K562 (cell line): ENCODE results near the gene DDAH1. TPM values are rescaled to one million over a fixed set of nuclear protein-coding genes. Genes with fewer than 3 reads are reported as not detected.

Experiments used
- ATAC-seq: fragments of 200-7000 bp; cut with Tn5 transposase; 3 replicates; pipeline ENCODE4 v1.9.1; 2020; ENCODE audit warnings: moderate library complexity
- BruUV-seq: library from RNA; stranded (reverse); fragments of 400-500 nt; replicated peaks from 2 replicates; lab custom pipeline; 2021; lab: Mats Ljungman, UMichigan
- CTCF ChIA-PET: fragments of 300-600 bp; formaldehyde crosslinking; extraction: SDS; loops from one replicate; lab custom pipeline; 2021; ENCODE audit warnings: low intra/inter-chr PET ratio; lab: Yijun Ruan, JAX
- POLR2A ChIA-PET: fragments of 300-600, 350-650 bp; sonication (Branson Sonifier 250); formaldehyde crosslinking; extraction: SDS; loops from one replicate; lab custom pipeline; 2021; ENCODE audit warnings: antibody characterized with exemption, inconsistent platforms; lab: Yijun Ruan, JAX
- DNase-seq, 4 experiments: peaks; one replicate each; pipeline versions ENCODE4 v3.0.0 to v3.0.0-alpha.2; 2011 to 2018; ENCODE audit warnings: low spot score in 3 of 4, mixed read lengths in 3 of 4; ENCODE audit errors: extremely low read depth in 1 of 4
- FAIRE-seq: peaks from 2 replicates; lab custom pipeline; 2011; peaks lifted over from hg19 to GRCh38; lab: Jason Lieb, UNC
- H2AFZ ChIP-seq: 2 replicates; pipeline ENCODE4 v1.6.0; 2011; ENCODE audit warnings: low read depth, low read length, control low read depth, inconsistent platforms
- H3K27ac ChIP-seq: fragments of 200-600 bp; 3 replicates; pipeline ENCODE4 v1.8.0; 2011; ENCODE audit warnings: low read depth, mild to moderate bottlenecking, control low read depth, inconsistent platforms, low read length, moderate library complexity, mixed read lengths; ENCODE audit errors: extremely low read depth
- H3K27me3 ChIP-seq, 2 experiments: fragments of 300-600 bp in 1 of 2; 2 replicates in 1 of 2; 3 replicates in 1 of 2; pipeline versions ENCODE4 v1.6.0 to v1.8.0; 2011; ENCODE audit warnings: inconsistent platforms in 2 of 2, low read length in 2 of 2, mild to moderate bottlenecking in 1 of 2, mixed read lengths in 1 of 2, moderate library complexity in 1 of 2; ENCODE audit not compliant: control insufficient read depth in 2 of 2, insufficient read depth in 2 of 2
- H3K36me3 ChIP-seq: fragments of 300-600 bp; 3 replicates; pipeline ENCODE4 v1.8.0; 2011; ENCODE audit warnings: mild to moderate bottlenecking, low read length, inconsistent platforms; ENCODE audit not compliant: control insufficient read depth, insufficient read depth
- H3K4me1 ChIP-seq, 2 experiments: fragments of 200-600 bp in 1 of 2; replicated peaks in 1 of 2; 2 replicates in 1 of 2; 3 replicates in 1 of 2; pipeline versions ENCODE4 v1.5.1 to v1.8.0; 2011; ENCODE audit warnings: inconsistent platforms in 2 of 2, low read length in 2 of 2, mild to moderate bottlenecking in 1 of 2, mixed read lengths in 1 of 2, moderate library complexity in 1 of 2; ENCODE audit not compliant: control insufficient read depth in 2 of 2, insufficient read depth in 2 of 2
- H3K4me2 ChIP-seq: 2 replicates; pipeline ENCODE4 v1.6.1; 2011; ENCODE audit warnings: low read length, control low read depth, inconsistent platforms, mixed read lengths; ENCODE audit not compliant: insufficient read depth
- H3K4me3 ChIP-seq: fragments of 200-600 bp; sonication (generic), shearing (Covaris generic); 2 replicates; pipeline ENCODE4 v1.5.1; 2016; ENCODE audit warnings: control low read depth, inconsistent platforms
- H3K79me2 ChIP-seq: fragments of 200-600 bp; 3 replicates; pipeline ENCODE4 v1.8.0; 2011; ENCODE audit warnings: low read length, inconsistent platforms; ENCODE audit not compliant: control insufficient read depth, insufficient read depth
- H3K9ac ChIP-seq, 2 experiments: 2 replicates each; pipeline versions ENCODE4 v1.6.0 to v1.6.1; 2011; ENCODE audit warnings: low read depth in 2 of 2, low read length in 2 of 2, control low read depth in 1 of 2, inconsistent platforms in 1 of 2, mild to moderate bottlenecking in 1 of 2, mixed read lengths in 1 of 2; ENCODE audit not compliant: insufficient read depth in 1 of 2
- H3K9me1 ChIP-seq: one replicate; pipeline ENCODE4 v1.6.0; 2011; ENCODE audit warnings: inconsistent platforms, mild to moderate bottlenecking, low read length, moderate library complexity; ENCODE audit not compliant: control insufficient read depth, insufficient read depth
- H3K9me3 ChIP-seq: replicated peaks from 2 replicates; pipeline ENCODE4 v1.5.1; 2011; ENCODE audit warnings: low read depth, low read length, inconsistent platforms; ENCODE audit not compliant: control insufficient read depth, insufficient read depth
- H4K20me1 ChIP-seq: replicated peaks from 2 replicates; pipeline ENCODE4 v1.6.1; 2011; ENCODE audit warnings: low read length, inconsistent platforms, mixed read lengths; ENCODE audit not compliant: control insufficient read depth, insufficient read depth
- ARHGAP35 ChIP-seq: fragments of 450-650 bp; IDR thresholded peaks from 2 replicates; pipeline ENCODE4 v1.6.1; 2018; ENCODE audit not compliant: partially characterized antibody
- E2F4 ChIP-seq: sonication (generic); formaldehyde crosslinking; IDR thresholded peaks from 2 replicates; pipeline ENCODE4 v1.8.0; 2022; ENCODE audit warnings: mild to moderate bottlenecking, low read depth, missing genetic modification reagents
- HNRNPLL ChIP-seq: fragments of 200-400 bp; formaldehyde crosslinking; IDR thresholded peaks from 2 replicates; pipeline ENCODE4 v1.6.1; 2017; ENCODE audit warnings: low read length, low read depth, mild to moderate bottlenecking; ENCODE audit not compliant: poor library complexity, severe bottlenecking
- LEF1 ChIP-seq: fragments of 450-650 bp; IDR thresholded peaks from 2 replicates; pipeline ENCODE4 v1.6.1; 2016; ENCODE audit warnings: mild to moderate bottlenecking
- PHF21A ChIP-seq: fragments of 450-650 bp; IDR thresholded peaks from 2 replicates; pipeline ENCODE4 v1.6.1; 2017; ENCODE audit warnings: low read depth, borderline replicate concordance
- PPARD ChIP-seq: fragments of 250-450 bp; sonication (Bioruptor Pico); IDR thresholded peaks from 2 replicates; pipeline ENCODE4 v1.8.0; 2022; ENCODE audit warnings: inconsistent platforms, mild to moderate bottlenecking, moderate library complexity
- TRIM28 ChIP-seq: fragments of 450-650 bp; IDR thresholded peaks from 2 replicates; pipeline ENCODE4 v1.6.1; 2017
- WGBS: fragments of 100-300 bp; shearing (Covaris generic); methylation state at CpG from one replicate; pipeline ENCODE4 v1.1.6; 2016; ENCODE audit warnings: low coverage, mixed read lengths; ENCODE audit not compliant: insufficient coverage; ENCODE audit errors: missing lambda C conversion rate; 5-methylcytosine and 5-hydroxymethylcytosine counted together
- in situ Hi-C: fragments of 300-500 bp; cut with MboI; formaldehyde crosslinking; loops from 4 replicates; pipeline ENCODE4 v1.15.0; 2018; ENCODE audit warnings: inconsistent platforms, mixed read lengths
- intact Hi-C: fragments of 100-400 bp; cut with micrococcal nuclease; formaldehyde crosslinking; loops from 2 replicates; pipeline ENCODE4 v1.14.2; 2022
- polyA plus RNA-seq, 8 experiments: library from polyadenylated mRNA; depleted of rRNA in 4 of 8; stranded (reverse) in 5 of 8; unstranded in 3 of 8; fragments of >200 nt; fragmentation: Nextera tagmentation in 2 of 8; fragmentation: Illumina TruSeq in 1 of 8; extraction: Ambion mirVana in 2 of 8; extraction: Trizol in 1 of 8; gene quantifications; 2 replicates each; pipeline versions ENCODE4 v1.2.1 to v1.2.3, GENCODE V29; 2011 to 2014; ENCODE audit warnings: inconsistent platforms in 1 of 8, missing spikeins in 1 of 8
- total RNA-seq, 7 experiments: library from RNA; depleted of rRNA in 6 of 7; stranded (reverse); fragments of >200 nt in 6 of 7; fragmentation: Illumina TruSeq in 2 of 7; extraction: Trizol in 2 of 7; gene quantifications; 2 replicates each; pipeline versions ENCODE4 v1.2.1 to v1.2.3, GENCODE V29; 2011 to 2021; ENCODE audit warnings: low replicate concordance in 1 of 7

The DDAH1 gene
- total and polyA plus RNA-seq, 9 of the 15 experiments (the other 6 are each of a cell fraction or from before 2014, with no cell fraction given): 0.04 to 0.24 (median 0.10) TPM

GRCh38 chr1:85332575-85332974 lies 132.4 kb downstream of the DDAH1 start:
- ChIA-PET CTCF (no interaction called here), POLR2A (interaction anchor here (0.7 kb wide), 1 partner anchor 21 kb away, joined by 4 read pairs; no protein-coding TSS in a partner anchor)
- DNase-seq (no peak), FAIRE-seq (no peak), ATAC-seq (no peak)
- Histone ChIP-seq H3K4me1 (no peaks in the 10 kb centered on the region), H3K4me3 (no peak overlapping the region), H3K9me1 (no peaks in the 10 kb centered on the region), H3K79me2 (no peaks in the 10 kb centered on the region), H4K20me1 (no peaks in the 10 kb centered on the region), H3K9me3 (no peaks in the 10 kb centered on the region; the same call in 1 of the 2 replicates), H3K9ac (no peak overlapping the region), H3K27ac (no peak overlapping the region), H3K36me3 (no peaks in the 10 kb centered on the region), H3K4me2 (no peak overlapping the region), H3K27me3 (no peaks in the 10 kb centered on the region; a peak in 1 of 5 replicates), H2AFZ (no peak overlapping the region)
- BruUV-seq: no TSS peak
- TF ChIP-seq PHF21A: no peak
- TF ChIP-seq HNRNPLL: no peak
- TF ChIP-seq PPARD (CRISPR knock-in tag): no peak
- no peak for TF ChIP-seq TRIM28
- TF ChIP-seq E2F4 (CRISPR knock-in tag): no peak
- TF ChIP-seq ARHGAP35: no peak
- TF ChIP-seq LEF1: no peak
- 0% methylated on average over 1 of the region's 1 CpG for WGBS
- in situ Hi-C loops: no loop called here
- intact Hi-C loops: no loop called here
